K562 (cell line): ENCODE data around the gene TBL1X. TPM values are rescaled to one million over a fixed set of nuclear protein-coding genes. Genes with fewer than 3 reads are reported as not detected.

Experiments
- ATAC-seq: fragments of 200-7000 bp; cut with Tn5 transposase; 3 replicates; pipeline ENCODE4 v1.9.1; 2020; ENCODE audit warnings: moderate library complexity
- BruUV-seq: library from RNA; stranded (reverse); fragments of 400-500 nt; replicated peaks from 2 replicates; lab custom pipeline; 2021; lab: Mats Ljungman, UMichigan
- CTCF ChIA-PET: fragments of 300-600 bp; formaldehyde crosslinking; extraction: SDS; loops from one replicate; lab custom pipeline; 2021; ENCODE audit warnings: low intra/inter-chr PET ratio; lab: Yijun Ruan, JAX
- POLR2A ChIA-PET: fragments of 300-600, 350-650 bp; sonication (Branson Sonifier 250); formaldehyde crosslinking; extraction: SDS; loops from one replicate; lab custom pipeline; 2021; ENCODE audit warnings: antibody characterized with exemption, inconsistent platforms; lab: Yijun Ruan, JAX
- DNase-seq, 4 experiments: peaks; one replicate each; pipeline versions ENCODE4 v3.0.0 to v3.0.0-alpha.2; 2011 to 2018; ENCODE audit warnings: low spot score in 3 of 4, mixed read lengths in 3 of 4; ENCODE audit errors: extremely low read depth in 1 of 4
- FAIRE-seq: peaks from 2 replicates; lab custom pipeline; 2011; peaks lifted over from hg19 to GRCh38; lab: Jason Lieb, UNC
- H2AFZ ChIP-seq: 2 replicates; pipeline ENCODE4 v1.6.0; 2011; ENCODE audit warnings: low read depth, low read length, control low read depth, inconsistent platforms
- H3K27ac ChIP-seq: fragments of 200-600 bp; 3 replicates; pipeline ENCODE4 v1.8.0; 2011; ENCODE audit warnings: low read depth, mild to moderate bottlenecking, control low read depth, inconsistent platforms, low read length, moderate library complexity, mixed read lengths; ENCODE audit errors: extremely low read depth
- H3K27me3 ChIP-seq, 2 experiments: fragments of 300-600 bp in 1 of 2; 2 replicates in 1 of 2; 3 replicates in 1 of 2; pipeline versions ENCODE4 v1.6.0 to v1.8.0; 2011; ENCODE audit warnings: inconsistent platforms in 2 of 2, low read length in 2 of 2, mild to moderate bottlenecking in 1 of 2, mixed read lengths in 1 of 2, moderate library complexity in 1 of 2; ENCODE audit not compliant: control insufficient read depth in 2 of 2, insufficient read depth in 2 of 2
- H3K36me3 ChIP-seq: fragments of 300-600 bp; 3 replicates; pipeline ENCODE4 v1.8.0; 2011; ENCODE audit warnings: mild to moderate bottlenecking, low read length, inconsistent platforms; ENCODE audit not compliant: control insufficient read depth, insufficient read depth
- H3K4me1 ChIP-seq, 2 experiments: fragments of 200-600 bp in 1 of 2; replicated peaks in 1 of 2; 2 replicates in 1 of 2; 3 replicates in 1 of 2; pipeline versions ENCODE4 v1.5.1 to v1.8.0; 2011; ENCODE audit warnings: inconsistent platforms in 2 of 2, low read length in 2 of 2, mild to moderate bottlenecking in 1 of 2, mixed read lengths in 1 of 2, moderate library complexity in 1 of 2; ENCODE audit not compliant: control insufficient read depth in 2 of 2, insufficient read depth in 2 of 2
- H3K4me2 ChIP-seq: 2 replicates; pipeline ENCODE4 v1.6.1; 2011; ENCODE audit warnings: low read length, control low read depth, inconsistent platforms, mixed read lengths; ENCODE audit not compliant: insufficient read depth
- H3K4me3 ChIP-seq: fragments of 200-600 bp; sonication (generic), shearing (Covaris generic); 2 replicates; pipeline ENCODE4 v1.5.1; 2016; ENCODE audit warnings: control low read depth, inconsistent platforms
- H3K79me2 ChIP-seq: fragments of 200-600 bp; 3 replicates; pipeline ENCODE4 v1.8.0; 2011; ENCODE audit warnings: low read length, inconsistent platforms; ENCODE audit not compliant: control insufficient read depth, insufficient read depth
- H3K9ac ChIP-seq, 2 experiments: 2 replicates each; pipeline versions ENCODE4 v1.6.0 to v1.6.1; 2011; ENCODE audit warnings: low read depth in 2 of 2, low read length in 2 of 2, control low read depth in 1 of 2, inconsistent platforms in 1 of 2, mild to moderate bottlenecking in 1 of 2, mixed read lengths in 1 of 2; ENCODE audit not compliant: insufficient read depth in 1 of 2
- H3K9me1 ChIP-seq: one replicate; pipeline ENCODE4 v1.6.0; 2011; ENCODE audit warnings: inconsistent platforms, mild to moderate bottlenecking, low read length, moderate library complexity; ENCODE audit not compliant: control insufficient read depth, insufficient read depth
- H3K9me3 ChIP-seq: replicated peaks from 2 replicates; pipeline ENCODE4 v1.5.1; 2011; ENCODE audit warnings: low read depth, low read length, inconsistent platforms; ENCODE audit not compliant: control insufficient read depth, insufficient read depth
- H4K20me1 ChIP-seq: replicated peaks from 2 replicates; pipeline ENCODE4 v1.6.1; 2011; ENCODE audit warnings: low read length, inconsistent platforms, mixed read lengths; ENCODE audit not compliant: control insufficient read depth, insufficient read depth
- CHD2 ChIP-seq: IDR thresholded peaks from 2 replicates; pipeline ENCODE4 v1.6.1; 2011; ENCODE audit warnings: low read depth, low read length
- CREBBP ChIP-seq: IDR thresholded peaks from one replicate; pipeline ENCODE4 v1.6.1; 2012; ENCODE audit warnings: low read depth, mild to moderate bottlenecking, control low read depth, inconsistent platforms, low read length
- EP400 ChIP-seq: fragments of 450-650 bp; IDR thresholded peaks from 2 replicates; pipeline ENCODE4 v1.6.1; 2017; ENCODE audit warnings: antibody characterized with exemption, mild to moderate bottlenecking, moderate library complexity
- JUN ChIP-seq, 2 experiments: sonication (generic) in 1 of 2; formaldehyde crosslinking in 1 of 2; IDR thresholded peaks; 2 replicates each; pipeline versions ENCODE4 v1.6.1 to v1.8.0; 2012 to 2022; ENCODE audit warnings: borderline replicate concordance in 2 of 2, mild to moderate bottlenecking in 2 of 2, improper control_type of control experiment in 1 of 2, low read depth in 1 of 2, low read length in 1 of 2, missing genetic modification reagents in 1 of 2
- NELFE ChIP-seq: IDR thresholded peaks from 2 replicates; pipeline ENCODE4 v1.6.1; 2011; ENCODE audit warnings: mild to moderate bottlenecking; ENCODE audit not compliant: insufficient read depth, insufficient read length
- NR3C1 ChIP-seq: sonication (generic); formaldehyde crosslinking; IDR thresholded peaks from 2 replicates; pipeline ENCODE4 v1.8.1; 2022; ENCODE audit warnings: missing genetic modification reagents
- RBM14 ChIP-seq: fragments of 200-400 bp; formaldehyde crosslinking; IDR thresholded peaks from 2 replicates; pipeline ENCODE4 v1.6.1; 2018; ENCODE audit warnings: low read depth, mild to moderate bottlenecking, low read length, moderate library complexity, borderline replicate concordance; ENCODE audit not compliant: insufficient read depth
- SNIP1 ChIP-seq: fragments of 450-650 bp; IDR thresholded peaks from 2 replicates; pipeline ENCODE4 v1.7.1; 2017; ENCODE audit warnings: low read depth, mild to moderate bottlenecking
- TARDBP ChIP-seq: fragments of 450-650 bp; IDR thresholded peaks from 2 replicates; pipeline ENCODE4 v1.6.1; 2016
- TCF3 ChIP-seq: sonication (generic); formaldehyde crosslinking; IDR thresholded peaks from 2 replicates; pipeline ENCODE4 v1.4.0; 2020; ENCODE audit warnings: mild to moderate bottlenecking, missing genetic modification reagents
- U2AF2 ChIP-seq: fragments of 200-400 bp; formaldehyde crosslinking; optimal IDR thresholded peaks from 2 replicates; pipeline ENCODE3; 2017; ENCODE audit warnings: low read depth, mild to moderate bottlenecking, low read length
- ZNF584 ChIP-seq: fragments of 200-800 bp; sonication (Bioruptor generic); IDR thresholded peaks from 2 replicates; pipeline ENCODE4 v1.6.1; 2016; ENCODE audit warnings: low read depth, mild to moderate bottlenecking, missing genetic modification characterization, missing compliant biosample characterization
- ZNF764 ChIP-seq: fragments of 250-450 bp; sonication (Bioruptor Pico); IDR thresholded peaks from 2 replicates; pipeline ENCODE4 v1.4.0; 2020; ENCODE audit warnings: low read depth, mild to moderate bottlenecking, moderate library complexity
- ZNF77 ChIP-seq: fragments of 250-450 bp; sonication (Bioruptor Pico); IDR thresholded peaks from 2 replicates; pipeline ENCODE4 v1.5.0; 2020
- WGBS: fragments of 100-300 bp; shearing (Covaris generic); methylation state at CpG from one replicate; pipeline ENCODE4 v1.1.6; 2016; ENCODE audit warnings: low coverage, mixed read lengths; ENCODE audit not compliant: insufficient coverage; ENCODE audit errors: missing lambda C conversion rate; 5-methylcytosine and 5-hydroxymethylcytosine counted together
- in situ Hi-C: fragments of 300-500 bp; cut with MboI; formaldehyde crosslinking; loops from 4 replicates; pipeline ENCODE4 v1.15.0; 2018; ENCODE audit warnings: inconsistent platforms, mixed read lengths
- intact Hi-C: fragments of 100-400 bp; cut with micrococcal nuclease; formaldehyde crosslinking; loops from 2 replicates; pipeline ENCODE4 v1.14.2; 2022
- polyA plus RNA-seq, 8 experiments: library from polyadenylated mRNA; depleted of rRNA in 4 of 8; stranded (reverse) in 5 of 8; unstranded in 3 of 8; fragments of >200 nt; fragmentation: Nextera tagmentation in 2 of 8; fragmentation: Illumina TruSeq in 1 of 8; extraction: Ambion mirVana in 2 of 8; extraction: Trizol in 1 of 8; gene quantifications; 2 replicates each; pipeline versions ENCODE4 v1.2.1 to v1.2.3, GENCODE V29; 2011 to 2014; ENCODE audit warnings: inconsistent platforms in 1 of 8, missing spikeins in 1 of 8
- total RNA-seq, 7 experiments: library from RNA; depleted of rRNA in 6 of 7; stranded (reverse); fragments of >200 nt in 6 of 7; fragmentation: Illumina TruSeq in 2 of 7; extraction: Trizol in 2 of 7; gene quantifications; 2 replicates each; pipeline versions ENCODE4 v1.2.1 to v1.2.3, GENCODE V29; 2011 to 2021; ENCODE audit warnings: low replicate concordance in 1 of 7
- TF ChIP-seq, protein P1 (sequence below): fragments of 450-650 bp; IDR thresholded peaks from 2 replicates; pipeline ENCODE4 v1.6.1; 2016
- TF ChIP-seq, protein P2 (sequence below): sonication (generic); formaldehyde crosslinking; IDR thresholded peaks from 2 replicates; pipeline ENCODE4 v1.8.0; 2022; ENCODE audit warnings: mild to moderate bottlenecking, missing genetic modification reagents

Gene TBL1X
- total and polyA plus RNA-seq, 9 of the 15 experiments (the other 6 are each of a cell fraction or from before 2014, with no cell fraction given): 6.0 to 49.6 (median 19.7) TPM

DNA sequence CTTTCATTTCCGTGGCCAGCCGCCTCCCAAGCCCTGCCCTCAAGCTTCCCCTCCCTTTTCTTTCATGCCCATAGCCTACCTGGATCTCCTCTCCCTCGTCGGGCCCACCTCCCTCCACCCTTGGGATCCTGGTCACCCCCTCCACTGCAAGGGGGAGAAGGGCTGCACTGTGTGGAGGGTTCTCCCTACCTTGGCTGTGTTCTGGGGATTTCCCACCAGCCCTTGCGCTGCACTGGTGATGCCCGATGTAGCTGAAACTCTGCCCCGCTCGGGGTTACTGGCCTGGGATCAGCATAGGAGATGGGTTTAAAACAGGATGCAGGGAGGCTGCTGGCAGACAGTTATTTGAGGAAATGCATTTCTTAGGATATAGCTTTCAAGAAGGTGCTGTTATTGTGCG lies 128.9 kb downstream of the TBL1X start:
- no peak for FAIRE-seq
- in situ Hi-C loops (no loop called here), intact Hi-C loops (no loop called here)
- TF ChIP-seq NELFE (no peak), RBM14 (no peak), SNIP1 (no peak), TCF3 (no peak), CREBBP (no peak), U2AF2 (no peak), EP400 (no peak), ZNF764 (CRISPR knock-in tag) (no peak), TARDBP (no peak), ZNF584 (CRISPR knock-in tag) (no peak), ZNF77 (CRISPR knock-in tag) (no peak), NR3C1 (CRISPR knock-in tag) (no peak), JUN (IDR thresholded peaks at IDR 0.05; ENCODE audit: borderline replicate concordance, low read depth, low read length) (no peak), JUN (CRISPR knock-in tag; IDR thresholded peaks at IDR 0.05; ENCODE audit: borderline replicate concordance) (no peak), CHD2 (no peak)
- TF ChIP-seq, protein P1, sequence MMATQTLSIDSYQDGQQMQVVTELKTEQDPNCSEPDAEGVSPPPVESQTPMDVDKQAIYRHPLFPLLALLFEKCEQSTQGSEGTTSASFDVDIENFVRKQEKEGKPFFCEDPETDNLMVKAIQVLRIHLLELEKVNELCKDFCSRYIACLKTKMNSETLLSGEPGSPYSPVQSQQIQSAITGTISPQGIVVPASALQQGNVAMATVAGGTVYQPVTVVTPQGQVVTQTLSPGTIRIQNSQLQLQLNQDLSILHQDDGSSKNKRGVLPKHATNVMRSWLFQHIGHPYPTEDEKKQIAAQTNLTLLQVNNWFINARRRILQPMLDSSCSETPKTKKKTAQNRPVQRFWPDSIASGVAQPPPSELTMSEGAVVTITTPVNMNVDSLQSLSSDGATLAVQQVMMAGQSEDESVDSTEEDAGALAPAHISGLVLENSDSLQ: no peak
- TF ChIP-seq, protein P2, sequence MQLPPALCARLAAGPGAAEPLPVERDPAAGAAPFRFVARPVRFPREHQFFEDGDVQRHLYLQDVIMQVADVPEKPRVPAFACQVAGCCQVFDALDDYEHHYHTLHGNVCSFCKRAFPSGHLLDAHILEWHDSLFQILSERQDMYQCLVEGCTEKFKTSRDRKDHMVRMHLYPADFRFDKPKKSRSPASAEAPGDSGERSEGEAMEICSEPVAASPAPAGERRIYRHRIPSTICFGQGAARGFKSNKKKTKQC: no peak

More for the DNA sequence above, 128.9 kb downstream of the TBL1X start:
- H3K9ac ChIP-seq: no peak overlapping the region
- H3K27me3 ChIP-seq: no peaks in the 10 kb centered on the region
- BruUV-seq: no TSS peak
- no peak overlapping the region for H3K4me2 ChIP-seq
- 90% methylated on average over 5 of the region's 9 CpGs for WGBS
- H2AFZ ChIP-seq: no peak overlapping the region
- H3K4me3 ChIP-seq: no peak overlapping the region
- no peaks in the 10 kb centered on the region; the same call in 2 of the 3 replicates for H3K79me2 ChIP-seq
- ChIA-PET CTCF (no interaction called here), POLR2A (no interaction called here)
- no peaks in the 10 kb centered on the region; the same call in 2 of the 3 replicates for H3K36me3 ChIP-seq
- DNase-seq: no peak
- no peaks in the 10 kb centered on the region for H4K20me1 ChIP-seq
- H3K4me1 ChIP-seq: no peaks in the 10 kb centered on the region
- H3K9me3 ChIP-seq: no peaks in the 10 kb centered on the region
- no peak overlapping the region for H3K27ac ChIP-seq
- ATAC-seq: no peak
- H3K9me1 ChIP-seq: no peaks in the 10 kb centered on the region
